ENCODE results near the gene GDNF. TPM values are rescaled to one million over a fixed set of nuclear protein-coding genes. Genes with fewer than 3 reads are reported as not detected.

Gene GDNF
- polyA plus RNA-seq, 1 experiment = 2.8 TPM

DNA sequence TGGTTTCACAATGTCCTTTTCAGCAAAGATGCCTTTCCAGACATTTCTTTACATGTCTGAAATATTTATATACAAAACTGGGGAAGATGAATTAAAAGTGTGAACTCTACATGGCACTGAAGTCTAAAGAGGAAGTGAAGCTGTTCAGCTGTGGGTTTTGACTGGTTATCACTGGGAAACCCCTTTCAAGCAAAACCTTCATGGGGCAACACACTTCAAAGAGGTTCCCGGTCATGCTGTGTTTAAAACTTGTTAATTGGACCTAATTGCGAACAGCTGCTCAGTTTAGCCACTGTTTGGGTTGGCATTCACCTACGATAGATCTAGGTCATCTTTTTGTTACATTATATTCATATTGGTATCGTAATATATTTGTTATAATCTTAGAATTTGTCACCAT is 20.0 kb upstream of the GDNF start:
- no peak overlapping the region for H3K4me3 ChIP-seq (ENCODE audit: low read depth, low read length)
- ChIA-PET CTCF (interaction anchor here (1.2 kb wide), 1 partner anchor 333 kb away, joined by 4 read pairs; no protein-coding TSS in a partner anchor), POLR2A (interaction anchor here (0.6 kb wide), 1 partner anchor 1554 kb away, joined by 5 read pairs; no protein-coding TSS in a partner anchor)
- no peaks in the 10 kb centered on the region for H3K27me3 ChIP-seq (ENCODE audit: control insufficient read depth, insufficient read depth, low read length)
- TF ChIP-seq, protein P1, sequence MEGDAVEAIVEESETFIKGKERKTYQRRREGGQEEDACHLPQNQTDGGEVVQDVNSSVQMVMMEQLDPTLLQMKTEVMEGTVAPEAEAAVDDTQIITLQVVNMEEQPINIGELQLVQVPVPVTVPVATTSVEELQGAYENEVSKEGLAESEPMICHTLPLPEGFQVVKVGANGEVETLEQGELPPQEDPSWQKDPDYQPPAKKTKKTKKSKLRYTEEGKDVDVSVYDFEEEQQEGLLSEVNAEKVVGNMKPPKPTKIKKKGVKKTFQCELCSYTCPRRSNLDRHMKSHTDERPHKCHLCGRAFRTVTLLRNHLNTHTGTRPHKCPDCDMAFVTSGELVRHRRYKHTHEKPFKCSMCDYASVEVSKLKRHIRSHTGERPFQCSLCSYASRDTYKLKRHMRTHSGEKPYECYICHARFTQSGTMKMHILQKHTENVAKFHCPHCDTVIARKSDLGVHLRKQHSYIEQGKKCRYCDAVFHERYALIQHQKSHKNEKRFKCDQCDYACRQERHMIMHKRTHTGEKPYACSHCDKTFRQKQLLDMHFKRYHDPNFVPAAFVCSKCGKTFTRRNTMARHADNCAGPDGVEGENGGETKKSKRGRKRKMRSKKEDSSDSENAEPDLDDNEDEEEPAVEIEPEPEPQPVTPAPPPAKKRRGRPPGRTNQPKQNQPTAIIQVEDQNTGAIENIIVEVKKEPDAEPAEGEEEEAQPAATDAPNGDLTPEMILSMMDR (IDR thresholded peaks at IDR 0.05; ENCODE audit: low read depth, low read length) = no peak
- DNase-seq (ENCODE audit: low read depth, low spot score) = no peak
- no peak overlapping the region for H3K27ac ChIP-seq (ENCODE audit: low read depth, low read length)
- H3K9me3 ChIP-seq (ENCODE audit: control insufficient read depth, insufficient read depth, low read length) = no peaks in the 10 kb centered on the region

DNA sequence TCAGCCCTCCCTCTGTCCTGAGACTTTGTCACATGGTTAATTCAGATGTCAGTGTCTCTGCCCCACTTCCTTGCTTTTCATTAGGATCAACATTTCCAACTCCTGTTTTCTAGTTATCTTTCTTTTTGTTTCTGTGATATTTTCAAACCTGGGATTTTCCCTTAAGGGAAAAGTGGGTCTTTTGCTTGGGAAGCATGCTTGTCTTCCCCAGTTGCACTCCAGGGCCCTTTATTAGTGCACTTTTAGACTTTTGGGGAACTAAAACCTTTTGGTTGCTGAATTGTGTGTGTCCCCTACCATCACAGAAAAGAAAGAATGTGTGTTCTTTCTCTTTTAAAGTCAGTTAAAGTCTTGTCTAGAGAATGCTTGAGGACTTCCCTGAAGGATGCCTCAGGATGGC is 18.4 kb upstream of the GDNF start:
- H3K27me3 ChIP-seq (ENCODE audit: control insufficient read depth, insufficient read depth, low read length) = no peaks in the 10 kb centered on the region
- H3K4me3 ChIP-seq (ENCODE audit: low read depth, low read length) = no peak overlapping the region
- H3K27ac ChIP-seq (ENCODE audit: low read depth, low read length) = no peak overlapping the region
- DNase-seq (ENCODE audit: low read depth, low spot score) = no peak
- no peaks in the 10 kb centered on the region for H3K9me3 ChIP-seq (ENCODE audit: control insufficient read depth, insufficient read depth, low read length)
- ChIA-PET POLR2A (no interaction called here), CTCF (no interaction called here)
- TF ChIP-seq, protein P1 (IDR thresholded peaks at IDR 0.05; ENCODE audit: low read depth, low read length) = no peak

DNA sequence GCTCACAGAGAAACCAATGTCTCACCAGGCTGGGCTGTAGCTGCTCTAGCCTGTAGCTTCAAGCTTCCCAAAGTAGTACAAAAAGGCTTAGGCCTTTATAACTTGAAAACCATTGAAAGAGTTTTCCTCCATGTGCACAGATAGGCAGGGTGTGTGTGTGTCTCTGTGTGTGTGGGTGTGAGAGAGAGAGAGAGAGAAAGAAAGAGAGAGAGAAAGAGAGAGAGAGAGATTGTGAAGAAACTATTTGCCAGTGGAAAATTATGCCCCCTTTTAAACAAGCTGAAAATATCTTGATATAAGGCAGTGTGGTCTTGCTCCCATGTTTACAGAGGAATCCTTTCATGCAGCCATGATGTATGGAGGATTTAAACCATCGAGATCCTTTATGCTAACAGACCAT is 17.9 kb upstream of the GDNF start:
- TF ChIP-seq, protein P1 (IDR thresholded peaks at IDR 0.05; ENCODE audit: low read depth, low read length) = no peak
- Histone ChIP-seq H3K27me3 (ENCODE audit: control insufficient read depth, insufficient read depth, low read length) (no peaks in the 10 kb centered on the region), H3K9me3 (ENCODE audit: control insufficient read depth, insufficient read depth, low read length) (no peaks in the 10 kb centered on the region), H3K4me3 (ENCODE audit: low read depth, low read length) (no peak overlapping the region), H3K27ac (ENCODE audit: low read depth, low read length) (no peak overlapping the region)
- POLR2A ChIA-PET = no interaction called here
- CTCF ChIA-PET = interaction anchor here (0.8 kb wide), 1 partner anchor 9 kb away, joined by 3 read pairs; no protein-coding TSS in a partner anchor
- DNase-seq (ENCODE audit: low read depth, low spot score) = no peak

DNA sequence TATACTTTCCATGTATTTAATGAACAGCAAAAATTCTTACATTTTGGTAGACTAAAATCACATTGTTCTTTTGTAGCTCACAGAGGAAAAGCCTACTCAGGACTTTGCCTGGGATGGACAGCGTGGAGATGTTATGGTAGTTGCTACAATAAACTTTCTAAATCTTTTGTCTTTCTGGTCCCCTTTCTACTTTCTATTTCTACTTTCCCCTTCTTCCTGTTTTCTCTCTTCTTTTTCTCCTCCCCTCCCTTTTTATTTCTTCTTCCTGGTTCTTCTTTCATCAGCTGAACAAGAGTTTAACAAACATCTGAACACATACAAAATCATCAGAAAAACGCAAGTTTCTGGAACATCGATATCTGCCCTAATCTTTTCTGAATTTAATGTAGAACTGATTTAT is 15.6 kb upstream of the GDNF start:
- POLR2A ChIA-PET = no interaction called here
- Histone ChIP-seq H3K9me3 (ENCODE audit: control insufficient read depth, insufficient read depth, low read length) (no peaks in the 10 kb centered on the region), H3K27me3 (ENCODE audit: control insufficient read depth, insufficient read depth, low read length) (no peaks in the 10 kb centered on the region), H3K27ac (ENCODE audit: low read depth, low read length) (no peak overlapping the region), H3K4me3 (ENCODE audit: low read depth, low read length) (no peak overlapping the region)
- DNase-seq (ENCODE audit: low read depth, low spot score) = no peak
- CTCF ChIA-PET = no interaction called here
- TF ChIP-seq, protein P1 (IDR thresholded peaks at IDR 0.05; ENCODE audit: low read depth, low read length) = no peak

DNA sequence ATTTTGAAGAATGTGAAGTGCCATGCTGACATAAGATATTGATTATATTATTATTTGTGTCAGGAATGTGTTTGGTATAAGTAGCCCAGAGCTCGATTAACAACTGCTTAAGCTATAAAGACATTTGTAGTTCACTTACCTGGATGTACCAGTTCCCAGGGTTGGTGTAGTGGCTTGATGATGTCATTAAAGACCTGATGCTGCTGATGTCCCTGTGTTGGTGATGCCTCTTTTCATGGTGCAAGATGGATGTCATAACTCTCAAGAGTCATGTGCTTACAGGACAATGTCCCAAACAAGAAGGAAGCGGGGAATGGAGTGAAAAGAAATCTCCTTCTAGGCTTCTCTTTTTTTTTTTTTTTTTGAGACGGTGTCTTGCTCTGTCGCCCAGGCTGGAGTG is 11.5 kb upstream of the GDNF start:
- TF ChIP-seq, protein P1 (IDR thresholded peaks at IDR 0.05; ENCODE audit: low read depth, low read length) = no peak
- no peak for DNase-seq (ENCODE audit: low read depth, low spot score)
- CTCF ChIA-PET = no interaction called here

More for the DNA sequence above, 11.5 kb upstream of the GDNF start:
- Histone ChIP-seq H3K4me3 (ENCODE audit: low read depth, low read length) (no peak overlapping the region), H3K9me3 (ENCODE audit: control insufficient read depth, insufficient read depth, low read length) (no peaks in the 10 kb centered on the region), H3K27me3 (ENCODE audit: control insufficient read depth, insufficient read depth, low read length) (no peaks in the 10 kb centered on the region), H3K27ac (ENCODE audit: low read depth, low read length) (no peak overlapping the region)
- POLR2A ChIA-PET = no interaction called here

Data from AG04450 (cell line).